GM10248 (cell line): ENCODE data around the gene PRPF8.

ENCODE experiments used
- CTCF ChIA-PET: fragments of 300-600 bp; sonication (Branson Sonifier 250); formaldehyde crosslinking; extraction: SDS; loops from one replicate; lab custom pipeline; 2021; ENCODE audit warnings: antibody characterized with exemption; lab: Yijun Ruan, JAX
- POLR2A ChIA-PET: fragments of 350-650 bp; sonication (Branson Sonifier 250); formaldehyde crosslinking; extraction: SDS; loops from one replicate; lab custom pipeline; 2020; ENCODE audit warnings: antibody characterized with exemption; lab: Yijun Ruan, JAX
- DNase-seq: peaks from one replicate; pipeline ENCODE4 v3.0.0; 2012; ENCODE audit errors: extremely low spot score
- TF ChIP-seq, protein P1 (sequence below): IDR thresholded peaks from 2 replicates; pipeline ENCODE4 v1.5.1; 2012; ENCODE audit warnings: mild to moderate bottlenecking, low read depth; ENCODE audit errors: extremely low read depth, missing control alignments, control extremely low read depth

The PRPF8 gene

DNA sequence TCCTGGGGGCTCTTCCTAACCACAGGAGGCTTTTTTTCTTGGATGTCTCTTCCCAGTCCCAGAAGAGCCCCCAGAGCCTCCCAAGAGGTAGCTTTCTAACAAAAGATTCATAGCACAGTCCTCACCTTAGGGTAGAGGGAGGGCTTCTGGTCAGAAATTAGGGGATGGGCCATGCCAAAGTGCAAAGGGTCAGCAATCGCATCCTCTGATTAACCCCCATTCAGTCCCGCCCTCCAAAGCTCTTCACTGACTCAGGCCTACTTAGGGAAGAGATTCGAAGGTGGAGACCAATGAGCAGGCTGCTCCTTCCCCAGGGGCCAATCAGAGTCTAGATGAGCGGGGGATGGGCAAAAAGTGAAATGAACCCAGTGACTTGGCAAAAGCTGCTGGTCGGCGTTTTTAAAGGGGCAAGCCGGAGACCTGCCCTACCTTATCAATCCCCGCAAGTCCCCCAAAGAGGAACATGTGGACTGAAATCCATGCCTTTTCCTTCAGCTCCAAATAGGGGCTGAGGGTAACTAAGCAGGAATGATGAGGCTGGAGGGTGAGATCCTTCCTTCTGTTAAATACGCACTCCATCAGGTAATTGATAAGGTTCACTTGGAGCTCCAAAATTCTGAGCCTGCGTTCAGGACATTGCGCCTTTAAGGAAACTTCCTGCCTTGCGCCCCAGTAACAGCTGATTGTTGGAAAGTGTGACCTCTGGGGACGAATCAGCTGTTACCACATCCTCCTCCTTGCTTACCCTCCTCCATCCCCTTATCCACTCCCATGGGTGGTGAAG, 32.4 kb upstream of the PRPF8 start:
- TF ChIP-seq, protein P1, sequence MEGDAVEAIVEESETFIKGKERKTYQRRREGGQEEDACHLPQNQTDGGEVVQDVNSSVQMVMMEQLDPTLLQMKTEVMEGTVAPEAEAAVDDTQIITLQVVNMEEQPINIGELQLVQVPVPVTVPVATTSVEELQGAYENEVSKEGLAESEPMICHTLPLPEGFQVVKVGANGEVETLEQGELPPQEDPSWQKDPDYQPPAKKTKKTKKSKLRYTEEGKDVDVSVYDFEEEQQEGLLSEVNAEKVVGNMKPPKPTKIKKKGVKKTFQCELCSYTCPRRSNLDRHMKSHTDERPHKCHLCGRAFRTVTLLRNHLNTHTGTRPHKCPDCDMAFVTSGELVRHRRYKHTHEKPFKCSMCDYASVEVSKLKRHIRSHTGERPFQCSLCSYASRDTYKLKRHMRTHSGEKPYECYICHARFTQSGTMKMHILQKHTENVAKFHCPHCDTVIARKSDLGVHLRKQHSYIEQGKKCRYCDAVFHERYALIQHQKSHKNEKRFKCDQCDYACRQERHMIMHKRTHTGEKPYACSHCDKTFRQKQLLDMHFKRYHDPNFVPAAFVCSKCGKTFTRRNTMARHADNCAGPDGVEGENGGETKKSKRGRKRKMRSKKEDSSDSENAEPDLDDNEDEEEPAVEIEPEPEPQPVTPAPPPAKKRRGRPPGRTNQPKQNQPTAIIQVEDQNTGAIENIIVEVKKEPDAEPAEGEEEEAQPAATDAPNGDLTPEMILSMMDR = no peak
- DNase-seq = peak; percentile 91
- POLR2A ChIA-PET = interaction anchor here (0.6 to 2.4 kb wide), 12 partner anchors 8 to 338 kb away, joined by 3 to 15 read pairs (median 5); partner anchors contain the start of genes HIC1, SMYD4 and WDR81
- CTCF ChIA-PET = interaction anchor here (0.6 to 2.2 kb wide), 11 partner anchors 10 to 312 kb away, joined by 3 to 9 read pairs (median 3); partner anchors contain the start of gene RILP

DNA sequence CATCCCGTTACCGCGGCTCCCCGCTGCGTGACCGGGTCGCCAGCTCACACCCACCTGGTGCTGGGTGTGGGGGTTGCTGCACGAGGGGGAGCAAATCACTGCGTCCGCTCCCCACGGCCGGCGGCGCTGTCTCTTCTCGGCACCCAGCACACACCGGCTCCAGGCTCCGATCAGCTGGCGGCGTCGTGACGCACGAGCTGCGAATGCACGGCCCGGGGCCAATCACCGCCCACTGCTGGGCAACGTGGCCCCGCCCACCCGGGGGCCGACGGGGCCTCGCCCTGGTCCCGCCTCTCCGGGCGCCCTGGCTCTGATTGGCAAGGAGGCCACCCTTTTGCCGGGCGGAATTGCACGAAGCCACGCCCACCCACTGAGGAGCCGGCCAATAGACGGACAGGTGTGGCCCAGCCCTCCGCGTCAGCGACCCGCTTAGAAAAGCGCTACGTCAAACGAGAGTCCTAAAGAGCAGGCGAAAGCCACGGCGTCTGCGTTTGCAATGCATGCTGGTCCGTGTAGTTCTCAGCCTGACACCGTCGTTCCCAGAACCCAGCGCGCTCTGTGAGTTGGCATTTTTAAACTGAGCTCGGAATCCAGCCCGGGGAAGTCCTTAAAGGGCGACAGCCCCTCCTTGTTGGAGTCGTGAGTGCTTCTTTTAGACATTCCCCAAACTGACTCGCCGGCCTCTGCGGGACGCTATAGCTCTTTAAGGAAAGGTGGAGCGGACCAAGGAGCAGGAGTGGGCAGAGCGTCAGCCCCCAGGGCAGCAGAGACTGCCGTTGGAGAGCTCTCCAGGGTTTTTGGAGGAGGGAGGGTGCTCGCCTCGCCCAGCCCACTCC, 31.6 kb upstream of the PRPF8 start:
- ChIA-PET POLR2A (interaction anchor here (0.6 to 2.4 kb wide), 19 partner anchors 9 to 837 kb away, joined by 3 to 15 read pairs (median 4); partner anchors contain the start of genes HIC1, INPP5K, RILP and SMYD4), CTCF (interaction anchor here (0.9 to 2.2 kb wide), 9 partner anchors 9 to 150 kb away, joined by 3 to 9 read pairs (median 4); partner anchors contain the start of gene RILP)
- TF ChIP-seq, protein P1 = no peak
- peak; percentile 100 for DNase-seq

DNA sequence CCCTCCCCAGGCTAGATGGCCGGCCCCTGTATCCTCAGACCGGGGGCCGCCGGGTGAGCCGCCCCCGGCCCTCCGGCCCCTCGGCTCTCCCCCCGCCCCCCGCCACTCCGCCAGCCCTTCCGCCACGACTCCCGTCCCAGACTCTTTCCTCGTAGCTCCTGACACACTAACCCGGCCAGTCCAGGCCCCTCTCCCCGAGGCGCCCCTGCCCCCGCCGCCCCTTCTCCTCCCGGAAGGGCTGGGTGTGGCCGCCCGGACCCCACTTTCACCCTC, 31.1 kb upstream of the PRPF8 start:
- TF ChIP-seq, protein P1 = no peak
- DNase-seq = no peak
- ChIA-PET POLR2A (interaction anchor here (0.6 to 2.4 kb wide), 12 partner anchors 9 to 322 kb away, joined by 3 to 15 read pairs (median 4); partner anchors contain the start of genes INPP5K and WDR81), CTCF (interaction anchor here (1.0 to 2.2 kb wide), 5 partner anchors 35 to 67 kb away, joined by 3 to 9 read pairs (median 4); partner anchors contain the start of gene RILP)

DNA sequence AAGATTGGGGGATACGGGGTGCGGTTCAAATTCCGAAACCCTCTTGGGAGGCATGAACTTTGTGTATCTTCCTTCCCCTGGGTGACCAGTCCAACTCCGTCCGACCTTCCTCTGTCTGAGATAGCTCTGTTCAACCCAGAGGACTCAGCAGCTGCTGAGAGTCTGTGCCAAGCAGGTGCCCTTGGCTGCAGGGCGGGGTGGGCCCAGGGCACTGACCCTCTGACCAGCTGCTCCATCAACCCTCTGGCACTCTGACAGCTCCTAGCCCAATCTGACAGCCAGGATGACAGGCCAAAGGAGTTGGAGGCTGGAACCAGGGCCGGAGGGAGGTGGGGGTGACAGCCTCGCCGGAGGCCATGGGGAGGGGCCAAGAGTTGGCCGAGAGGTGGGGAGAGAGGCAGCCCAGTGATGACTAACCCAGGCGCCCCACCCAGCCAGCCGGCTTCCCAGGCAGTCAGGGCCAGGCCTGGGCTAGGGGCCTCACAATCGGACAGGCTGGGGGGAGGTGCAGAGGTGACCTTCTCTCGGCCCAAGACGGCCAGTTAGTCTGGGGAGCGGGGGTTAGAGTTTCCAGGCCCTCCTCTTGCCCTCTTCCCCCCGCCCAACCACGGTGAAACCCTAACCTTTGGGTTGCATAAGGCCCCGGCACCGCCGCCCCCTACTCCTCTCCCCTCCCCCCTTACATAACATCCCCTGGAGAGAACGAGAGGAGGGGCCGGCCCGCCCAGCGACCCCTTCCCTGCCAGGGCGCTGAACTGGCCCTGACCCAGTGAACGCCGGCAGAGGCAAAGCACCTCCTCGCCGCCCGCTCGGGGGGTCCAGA, 30.5 kb upstream of the PRPF8 start:
- DNase-seq = no peak
- TF ChIP-seq, protein P1 = no peak
- ChIA-PET CTCF (interaction anchor here (1.0 to 2.2 kb wide), 3 partner anchors 49 to 68 kb away, joined by 3 to 9 read pairs (median 5); partner anchors contain the start of gene RILP), POLR2A (interaction anchor here (1.0 to 2.4 kb wide), 6 partner anchors 10 to 322 kb away, joined by 3 to 15 read pairs (median 5); partner anchors contain the start of genes INPP5K and WDR81)

DNA sequence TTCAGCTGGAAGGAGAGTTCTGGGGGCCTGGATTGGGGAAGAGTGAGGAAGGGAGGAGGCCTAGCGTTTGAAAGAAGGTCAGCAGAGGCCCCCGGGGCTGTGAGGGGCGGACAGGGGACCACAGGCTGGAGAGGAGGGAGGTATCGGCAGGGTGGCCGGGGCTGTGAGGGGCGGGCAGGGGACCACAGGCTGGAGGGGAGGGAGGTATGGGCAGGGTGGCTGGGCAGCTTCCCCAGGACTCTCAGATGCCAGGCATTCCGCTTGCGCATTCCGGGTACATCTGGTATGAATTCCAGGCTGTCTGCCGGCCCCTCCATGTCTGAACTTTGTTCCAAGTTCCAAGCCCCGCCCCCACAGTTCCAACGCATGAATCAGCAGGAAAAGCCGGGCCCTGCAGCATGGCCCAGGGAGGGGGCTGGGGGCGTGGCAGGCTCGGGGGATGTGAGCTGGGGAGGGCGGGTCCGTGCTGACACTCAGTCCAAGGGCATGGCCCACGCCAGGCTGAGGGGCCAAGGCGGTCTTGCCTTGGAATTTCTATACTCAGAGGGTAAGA, 29.8 kb upstream of the PRPF8 start:
- POLR2A ChIA-PET = no interaction called here
- TF ChIP-seq, protein P1 = no peak
- CTCF ChIA-PET = interaction anchor here (1.2 kb wide), 1 partner anchor 13 kb away, joined by 3 read pairs; no protein-coding TSS in a partner anchor
- no peak for DNase-seq
